SK-N-SH treated with all-trans-retinoic acid at 6 μM for 48 hours (cell line): ENCODE measurements around the gene SLX9.

ENCODE experiments used
- ATAC-seq: fragments of 200-7000 bp; cut with Tn5 transposase; 3 replicates; pipeline ENCODE4 v1.9.1; 2020; ENCODE audit warnings: mild to moderate bottlenecking, moderate library complexity
- ARNTL ChIP-seq: fragments of 450-650 bp; formaldehyde crosslinking; IDR thresholded peaks from 2 replicates; pipeline ENCODE4 v1.5.0; 2020; ENCODE audit warnings: low read depth, mild to moderate bottlenecking, moderate library complexity, borderline replicate concordance
- BACH2 ChIP-seq: fragments of 250-450 bp; sonication (Bioruptor Pico); IDR thresholded peaks from 2 replicates; pipeline ENCODE4 v1.9.0; 2021; ENCODE audit warnings: mild to moderate bottlenecking, borderline replicate concordance
- CSDC2 ChIP-seq: fragments of 250-450 bp; sonication (Bioruptor Pico); IDR thresholded peaks from 2 replicates; pipeline ENCODE4 v1.5.0; 2020; ENCODE audit warnings: mild to moderate bottlenecking, moderate library complexity
- CSRNP3 ChIP-seq: fragments of 250-450 bp; sonication (Bioruptor Pico); IDR thresholded peaks from 2 replicates; pipeline ENCODE4 v1.5.1; 2021; ENCODE audit warnings: mild to moderate bottlenecking, moderate library complexity
- ESRRG ChIP-seq: fragments of 250-450 bp; sonication (Bioruptor Pico); IDR thresholded peaks from 2 replicates; pipeline ENCODE4 v1.6.1; 2021; ENCODE audit warnings: mild to moderate bottlenecking
- ISL1 ChIP-seq: fragments of 250-450 bp; sonication (Bioruptor Pico); IDR thresholded peaks from 2 replicates; pipeline ENCODE4 v2.1.2; 2022; ENCODE audit warnings: mild to moderate bottlenecking, moderate library complexity
- OSR1 ChIP-seq: fragments of 250-450 bp; sonication (Bioruptor Pico); IDR thresholded peaks from 2 replicates; pipeline ENCODE4 v1.8.0; 2022; ENCODE audit warnings: moderate library complexity, mild to moderate bottlenecking, inconsistent platforms
- PATZ1 ChIP-seq: fragments of 250-450 bp; sonication (Bioruptor Pico); IDR thresholded peaks from 2 replicates; pipeline ENCODE4 v1.8.0; 2020; ENCODE audit warnings: mild to moderate bottlenecking, moderate library complexity, borderline replicate concordance
- PPARA ChIP-seq: fragments of 250-450 bp; sonication (Bioruptor Pico); IDR thresholded peaks from 2 replicates; pipeline ENCODE4 v1.5.0; 2020; ENCODE audit warnings: mild to moderate bottlenecking, borderline replicate concordance
- SNAI2 ChIP-seq: fragments of 250-450 bp; sonication (Bioruptor Pico); IDR thresholded peaks from 2 replicates; pipeline ENCODE4 v1.5.0; 2020; ENCODE audit warnings: mild to moderate bottlenecking, moderate library complexity
- TCF4 ChIP-seq: fragments of 250-450 bp; sonication (Bioruptor Pico); IDR thresholded peaks from 2 replicates; pipeline ENCODE4 v1.8.0; 2021; ENCODE audit warnings: mild to moderate bottlenecking, moderate library complexity, borderline replicate concordance
- TOX ChIP-seq: fragments of 250-450 bp; sonication (Bioruptor Pico); IDR thresholded peaks from 2 replicates; pipeline ENCODE4 v1.8.0; 2021; ENCODE audit warnings: mild to moderate bottlenecking, moderate library complexity, borderline replicate concordance
- TSHZ2 ChIP-seq: fragments of 250-450 bp; sonication (Bioruptor Pico); IDR thresholded peaks from 2 replicates; pipeline ENCODE4 v1.5.0; 2020; ENCODE audit warnings: mild to moderate bottlenecking, moderate library complexity
- ZC3H10 ChIP-seq: fragments of 250-450 bp; sonication (Bioruptor Pico); IDR thresholded peaks from 2 replicates; pipeline ENCODE4 v1.5.1; 2021; ENCODE audit warnings: mild to moderate bottlenecking, moderate library complexity
- ZFP30 ChIP-seq: fragments of 450-650 bp; formaldehyde crosslinking; IDR thresholded peaks from 2 replicates; pipeline ENCODE4 v1.5.0; 2022; ENCODE audit warnings: mild to moderate bottlenecking, moderate library complexity
- ZNF565 ChIP-seq: fragments of 450-650 bp; formaldehyde crosslinking; conservative IDR thresholded peaks from 2 replicates; pipeline ENCODE4 v1.5.0; 2020; ENCODE audit warnings: low read depth, mild to moderate bottlenecking, moderate library complexity
- ZNF70 ChIP-seq: fragments of 450-650 bp; formaldehyde crosslinking; IDR thresholded peaks from 2 replicates; pipeline ENCODE4 v1.5.0; 2020; ENCODE audit warnings: mild to moderate bottlenecking, moderate library complexity
- ZNF8 ChIP-seq: fragments of 450-650 bp; formaldehyde crosslinking; IDR thresholded peaks from 2 replicates; pipeline ENCODE4 v1.5.0; 2020; ENCODE audit warnings: mild to moderate bottlenecking, moderate library complexity
- TF ChIP-seq, protein P1 (sequence below): fragments of 250-450 bp; sonication (Bioruptor Pico); IDR thresholded peaks from 2 replicates; pipeline ENCODE4 v1.8.0; 2021; ENCODE audit warnings: low read depth, mild to moderate bottlenecking, moderate library complexity, borderline replicate concordance
- TF ChIP-seq, protein P2 (sequence below): fragments of 250-450 bp; sonication (Bioruptor Pico); IDR thresholded peaks from 2 replicates; pipeline ENCODE4 v1.5.1; 2020; ENCODE audit warnings: low read depth, mild to moderate bottlenecking, moderate library complexity

SLX9 gene

DNA sequence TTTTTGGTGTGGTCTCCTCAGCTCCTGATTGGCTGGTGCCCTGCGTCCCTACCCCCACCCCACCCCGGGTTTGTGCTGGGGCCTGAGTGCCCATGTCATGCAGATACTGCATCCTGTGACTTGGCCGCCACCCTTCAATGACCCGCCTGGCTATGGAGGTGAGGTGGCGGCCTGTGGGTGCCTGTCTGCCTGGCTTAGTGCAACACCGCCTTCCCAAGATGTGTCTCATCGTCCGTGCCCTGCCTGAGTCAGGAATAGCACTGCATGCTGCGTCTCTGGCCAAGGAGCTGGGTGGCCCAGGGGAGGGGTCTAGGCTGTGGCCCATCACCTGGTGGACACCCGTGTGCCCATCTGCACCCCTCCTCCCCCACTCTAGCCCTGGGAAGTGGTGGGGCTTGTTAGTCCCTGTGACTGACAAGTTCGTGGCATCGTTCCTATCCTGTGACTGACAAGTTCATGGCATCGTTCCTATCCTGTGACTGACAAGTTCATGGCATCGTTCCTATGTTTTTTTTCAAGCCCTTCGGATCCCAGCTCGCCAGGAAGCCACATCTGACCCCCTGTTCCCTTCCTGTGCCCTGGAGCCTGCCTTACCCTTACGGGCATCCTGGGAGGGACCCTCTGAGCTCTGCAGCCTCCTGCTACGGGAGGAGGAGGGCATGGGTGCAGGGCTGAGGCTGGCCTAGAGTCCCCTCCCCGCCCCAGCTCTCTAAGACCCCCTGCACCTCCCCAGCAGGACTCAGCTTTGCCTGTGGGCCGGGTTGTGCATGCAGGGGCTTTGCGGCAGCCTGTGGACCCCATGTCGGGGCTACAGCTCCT lies 7.5 kb downstream of the SLX9 start:
- ATAC-seq = no peak
- TF ChIP-seq OSR1 (CRISPR knock-in tag) (no peak), PPARA (CRISPR knock-in tag) (no peak), ZFP30 (CRISPR knock-in tag) (no peak), CSDC2 (no peak), ZNF70 (CRISPR knock-in tag) (no peak), ZNF8 (no peak), SNAI2 (no peak), TSHZ2 (no peak), PATZ1 (CRISPR knock-in tag) (no peak), ESRRG (CRISPR knock-in tag) (no peak)
- TF ChIP-seq, protein P1, sequence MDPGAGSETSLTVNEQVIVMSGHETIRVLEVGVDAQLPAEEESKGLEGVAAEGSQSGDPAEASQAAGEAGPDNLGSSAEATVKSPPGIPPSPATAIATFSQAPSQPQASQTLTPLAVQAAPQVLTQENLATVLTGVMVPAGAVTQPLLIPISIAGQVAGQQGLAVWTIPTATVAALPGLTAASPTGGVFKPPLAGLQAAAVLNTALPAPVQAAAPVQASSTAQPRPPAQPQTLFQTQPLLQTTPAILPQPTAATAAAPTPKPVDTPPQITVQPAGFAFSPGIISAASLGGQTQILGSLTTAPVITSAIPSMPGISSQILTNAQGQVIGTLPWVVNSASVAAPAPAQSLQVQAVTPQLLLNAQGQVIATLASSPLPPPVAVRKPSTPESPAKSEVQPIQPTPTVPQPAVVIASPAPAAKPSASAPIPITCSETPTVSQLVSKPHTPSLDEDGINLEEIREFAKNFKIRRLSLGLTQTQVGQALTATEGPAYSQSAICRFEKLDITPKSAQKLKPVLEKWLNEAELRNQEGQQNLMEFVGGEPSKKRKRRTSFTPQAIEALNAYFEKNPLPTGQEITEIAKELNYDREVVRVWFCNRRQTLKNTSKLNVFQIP (CRISPR knock-in tag) = no peak

GRCh38 chr21:44947930-44948331 lies 8.1 kb downstream of the SLX9 start:
- TF ChIP-seq OSR1 (CRISPR knock-in tag) (no peak), ARNTL (CRISPR knock-in tag) (no peak), SNAI2 (no peak), ISL1 (CRISPR knock-in tag) (no peak), CSRNP3 (CRISPR knock-in tag) (no peak)
- TF ChIP-seq, protein P2, sequence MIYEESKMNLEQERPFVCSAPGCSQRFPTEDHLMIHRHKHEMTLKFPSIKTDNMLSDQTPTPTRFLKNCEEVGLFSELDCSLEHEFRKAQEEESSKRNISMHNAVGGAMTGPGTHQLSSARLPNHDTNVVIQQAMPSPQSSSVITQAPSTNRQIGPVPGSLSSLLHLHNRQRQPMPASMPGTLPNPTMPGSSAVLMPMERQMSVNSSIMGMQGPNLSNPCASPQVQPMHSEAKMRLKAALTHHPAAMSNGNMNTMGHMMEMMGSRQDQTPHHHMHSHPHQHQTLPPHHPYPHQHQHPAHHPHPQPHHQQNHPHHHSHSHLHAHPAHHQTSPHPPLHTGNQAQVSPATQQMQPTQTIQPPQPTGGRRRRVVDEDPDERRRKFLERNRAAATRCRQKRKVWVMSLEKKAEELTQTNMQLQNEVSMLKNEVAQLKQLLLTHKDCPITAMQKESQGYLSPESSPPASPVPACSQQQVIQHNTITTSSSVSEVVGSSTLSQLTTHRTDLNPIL = no peak
- ATAC-seq = no peak

- TF ChIP-seq ZNF565 (CRISPR knock-in tag) = no peak
- no peak for TF ChIP-seq ZNF8
- no peak for TF ChIP-seq BACH2 (CRISPR knock-in tag)
- TF ChIP-seq ARNTL (CRISPR knock-in tag) = no peak
- TF ChIP-seq ISL1 (CRISPR knock-in tag) = no peak
- no peak for TF ChIP-seq ESRRG (CRISPR knock-in tag)
- TF ChIP-seq TCF4 (CRISPR knock-in tag) = no peak
- TF ChIP-seq ZC3H10 (CRISPR knock-in tag) = no peak
- no peak for TF ChIP-seq TOX (CRISPR knock-in tag)
- no peak for TF ChIP-seq PATZ1 (CRISPR knock-in tag)
- no peak for ATAC-seq
Observed at GRCh38 chr21:44948426-44949120, 8.7 kb downstream of the SLX9 start.
